GM18858 (cell line): Measurements from ENCODE around the gene TRMT11.
"Not testable (repeated sequence)": the region's sequence is repeated elsewhere in the genome, so short reads cannot be mapped to it uniquely, and the experiment has no call there.

Experiments used
- ATAC-seq: cut with Tn5 transposase; IDR thresholded peaks from one replicate; pipeline ENCODE4 v1.9.1; 2021; ENCODE audit not compliant: unreplicated experiment

The TRMT11 gene

GRCh38 chr6:125986301-125987025 lies at the start of gene TRMT11:
Gene TRMT11, plus strand, starts transcription at chr6:125986540. Its CDS starts 11 bp downstream, at chr6:125986551.
- peak; percentile 96 for ATAC-seq

GRCh38 chr6:125939026-125939425 lies 47.3 kb upstream of the TRMT11 start:
- ATAC-seq, result no peak

GRCh38 chr6:125939791-125940190 lies 46.5 kb upstream of the TRMT11 start:
- no peak for ATAC-seq

- no peak for ATAC-seq
Measured at GRCh38 chr6:125940247-125941041, 45.9 kb upstream of the TRMT11 start.

GRCh38 chr6:125942672-125943527 lies 43.4 kb upstream of the TRMT11 start:
- no peak for ATAC-seq

- ATAC-seq, result no peak
Measured at GRCh38 chr6:125943528-125944433, 42.6 kb upstream of the TRMT11 start.

- no peak for ATAC-seq
Measured at GRCh38 chr6:125944434-125944816, 41.9 kb upstream of the TRMT11 start.

GRCh38 chr6:125944896-125945295 lies 41.4 kb upstream of the TRMT11 start:
- no peak for ATAC-seq

- no peak for ATAC-seq
Measured at GRCh38 chr6:125945378-125946141, 40.8 kb upstream of the TRMT11 start.

- no peak for ATAC-seq
Measured at GRCh38 chr6:125947615-125948014, 38.7 kb upstream of the TRMT11 start.

GRCh38 chr6:125948455-125948854 lies 37.9 kb upstream of the TRMT11 start:
- ATAC-seq, result no peak

- no peak for ATAC-seq
Measured at GRCh38 chr6:125949069-125949468, 37.3 kb upstream of the TRMT11 start.

- no peak for ATAC-seq
Measured at GRCh38 chr6:125950293-125950692, 36.0 kb upstream of the TRMT11 start.

- not testable (repeated sequence) for ATAC-seq
Measured at GRCh38 chr6:125950716-125951115, 35.6 kb upstream of the TRMT11 start.

GRCh38 chr6:125951323-125951722 lies 35.0 kb upstream of the TRMT11 start:
- no peak for ATAC-seq

- no peak for ATAC-seq
Measured at GRCh38 chr6:125952764-125953501, 33.4 kb upstream of the TRMT11 start.

- ATAC-seq, result no peak
Measured at GRCh38 chr6:125953502-125953875, 32.9 kb upstream of the TRMT11 start.

- ATAC-seq, result no peak
Measured at GRCh38 chr6:125954735-125955339, 31.5 kb upstream of the TRMT11 start.

GRCh38 chr6:125955973-125956372 lies 30.4 kb upstream of the TRMT11 start:
- no peak for ATAC-seq
